ENCODE measurements around the gene PDIA2.

DNA sequence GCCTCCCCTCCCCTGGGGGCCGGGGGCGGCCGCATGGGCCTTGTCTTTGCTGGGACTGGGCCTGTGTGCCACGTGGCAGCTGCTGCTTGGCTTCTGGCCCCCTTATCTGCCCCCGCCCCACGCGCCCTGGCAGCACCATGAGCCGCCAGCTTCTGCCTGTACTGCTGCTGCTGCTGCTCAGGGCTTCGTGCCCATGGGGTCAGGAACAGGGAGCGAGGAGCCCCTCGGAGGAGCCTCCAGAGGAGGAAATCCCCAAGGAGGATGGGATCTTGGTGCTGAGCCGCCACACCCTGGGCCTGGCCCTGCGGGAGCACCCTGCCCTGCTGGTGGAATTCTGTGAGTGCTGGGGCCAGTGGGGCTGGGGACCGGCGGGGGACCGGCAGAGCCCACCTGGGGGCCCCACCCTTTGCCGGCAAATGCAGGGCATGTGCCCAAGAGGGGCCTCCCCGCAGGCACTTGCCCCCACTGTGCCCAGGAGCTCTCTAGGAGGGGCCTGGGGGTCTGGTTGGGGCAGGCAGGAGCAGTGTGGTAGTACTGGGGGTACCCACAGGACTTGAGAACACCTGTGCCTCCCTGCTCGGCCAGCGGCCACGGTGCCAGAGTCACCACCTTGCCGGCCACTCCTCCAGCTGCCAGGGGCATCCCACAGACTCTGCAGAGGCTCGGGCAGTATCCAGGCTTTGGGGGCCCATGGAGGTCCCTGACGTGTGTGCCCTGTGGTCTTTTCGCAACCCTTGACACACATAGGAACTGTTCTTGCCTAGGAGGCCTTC lies at the start of gene PDIA2:
- TF ChIP-seq, protein P1, sequence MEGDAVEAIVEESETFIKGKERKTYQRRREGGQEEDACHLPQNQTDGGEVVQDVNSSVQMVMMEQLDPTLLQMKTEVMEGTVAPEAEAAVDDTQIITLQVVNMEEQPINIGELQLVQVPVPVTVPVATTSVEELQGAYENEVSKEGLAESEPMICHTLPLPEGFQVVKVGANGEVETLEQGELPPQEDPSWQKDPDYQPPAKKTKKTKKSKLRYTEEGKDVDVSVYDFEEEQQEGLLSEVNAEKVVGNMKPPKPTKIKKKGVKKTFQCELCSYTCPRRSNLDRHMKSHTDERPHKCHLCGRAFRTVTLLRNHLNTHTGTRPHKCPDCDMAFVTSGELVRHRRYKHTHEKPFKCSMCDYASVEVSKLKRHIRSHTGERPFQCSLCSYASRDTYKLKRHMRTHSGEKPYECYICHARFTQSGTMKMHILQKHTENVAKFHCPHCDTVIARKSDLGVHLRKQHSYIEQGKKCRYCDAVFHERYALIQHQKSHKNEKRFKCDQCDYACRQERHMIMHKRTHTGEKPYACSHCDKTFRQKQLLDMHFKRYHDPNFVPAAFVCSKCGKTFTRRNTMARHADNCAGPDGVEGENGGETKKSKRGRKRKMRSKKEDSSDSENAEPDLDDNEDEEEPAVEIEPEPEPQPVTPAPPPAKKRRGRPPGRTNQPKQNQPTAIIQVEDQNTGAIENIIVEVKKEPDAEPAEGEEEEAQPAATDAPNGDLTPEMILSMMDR (IDR thresholded peaks at IDR 0.05), result no peak
- TF ChIP-seq POLR2A (IDR thresholded peaks at IDR 0.05), result no peak

Measured in heart left ventricle (tissue), 13 donors.